Measurements from ENCODE around the gene LRIG2.

DNA sequence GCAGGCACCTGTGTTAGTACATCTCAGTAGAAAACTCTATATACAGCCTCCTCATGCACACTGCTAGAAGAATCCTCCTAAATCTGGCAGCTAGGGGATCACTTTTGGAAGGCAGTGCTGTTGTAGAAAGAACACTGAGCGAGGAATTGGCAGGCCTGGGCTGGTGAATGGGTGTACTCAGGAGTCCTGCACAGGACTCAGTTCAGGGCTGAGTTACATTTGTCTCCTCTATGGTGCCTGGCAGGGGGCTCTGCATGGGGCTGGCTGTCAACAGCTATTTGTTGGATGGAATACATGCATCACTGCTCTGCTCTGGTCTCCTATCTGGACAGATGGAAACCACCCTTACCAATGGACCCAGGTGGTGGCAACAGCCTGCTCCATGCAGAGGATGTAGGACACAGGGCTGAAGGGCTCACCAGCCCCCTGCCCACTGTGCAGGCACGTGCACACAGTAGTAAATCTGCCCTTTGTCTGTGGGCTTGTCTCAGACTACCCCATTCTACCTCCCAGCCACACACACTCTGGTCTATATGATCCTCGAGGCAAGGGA is 74.2 kb downstream of the LRIG2 start:
- TF ChIP-seq CTCF (IDR thresholded peaks at IDR 0.05) (no peak), POLR2A (IDR thresholded peaks at IDR 0.05) (no peak)
